C4-2B (cell line): ENCODE data around the gene CYP19A1.

ENCODE experiments used
- ZFX ChIP-seq: fragments of 450-650 bp; IDR thresholded peaks from 2 replicates; pipeline ENCODE4 v1.6.1; 2017
- TF ChIP-seq, protein P1 (sequence below): fragments of 450-650 bp; conservative IDR thresholded peaks from 2 replicates; pipeline ENCODE4 v1.5.1; 2017; ENCODE audit warnings: mild to moderate bottlenecking

DNA sequence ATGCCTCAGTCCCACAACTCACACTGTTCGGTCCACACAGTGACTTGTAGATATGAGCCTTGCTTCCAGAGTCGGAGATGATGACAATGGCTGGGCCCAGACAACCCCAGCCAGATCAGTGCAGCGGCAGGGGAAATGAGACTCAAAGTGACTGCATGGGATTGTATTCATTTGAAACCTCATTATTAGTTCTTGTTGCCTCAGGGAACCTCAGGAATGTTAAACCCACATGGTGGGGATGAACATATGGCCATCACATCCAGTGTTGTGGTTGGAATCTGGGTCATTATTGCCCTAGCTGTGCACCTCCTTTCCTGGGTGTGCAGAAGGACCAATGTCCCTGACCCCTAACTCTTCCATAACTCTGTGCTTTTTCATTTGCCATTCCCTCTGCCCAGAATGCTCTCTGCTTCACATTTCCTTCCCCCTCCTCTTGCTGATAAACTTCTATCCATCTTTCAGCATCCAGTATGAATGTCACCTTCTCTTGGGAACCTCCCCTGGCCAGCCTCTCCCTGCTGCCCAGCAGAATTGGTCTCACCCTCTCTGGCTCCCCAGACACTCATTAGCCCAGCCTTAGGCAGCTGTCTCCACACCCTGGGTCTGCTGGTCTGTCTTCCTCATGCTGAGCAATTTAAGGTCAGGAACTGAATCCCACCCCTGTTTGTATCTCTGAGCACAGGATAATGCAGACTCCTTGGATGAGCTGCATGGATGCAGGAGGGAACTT is 176.7 kb downstream of the CYP19A1 start:
- TF ChIP-seq, protein P1, sequence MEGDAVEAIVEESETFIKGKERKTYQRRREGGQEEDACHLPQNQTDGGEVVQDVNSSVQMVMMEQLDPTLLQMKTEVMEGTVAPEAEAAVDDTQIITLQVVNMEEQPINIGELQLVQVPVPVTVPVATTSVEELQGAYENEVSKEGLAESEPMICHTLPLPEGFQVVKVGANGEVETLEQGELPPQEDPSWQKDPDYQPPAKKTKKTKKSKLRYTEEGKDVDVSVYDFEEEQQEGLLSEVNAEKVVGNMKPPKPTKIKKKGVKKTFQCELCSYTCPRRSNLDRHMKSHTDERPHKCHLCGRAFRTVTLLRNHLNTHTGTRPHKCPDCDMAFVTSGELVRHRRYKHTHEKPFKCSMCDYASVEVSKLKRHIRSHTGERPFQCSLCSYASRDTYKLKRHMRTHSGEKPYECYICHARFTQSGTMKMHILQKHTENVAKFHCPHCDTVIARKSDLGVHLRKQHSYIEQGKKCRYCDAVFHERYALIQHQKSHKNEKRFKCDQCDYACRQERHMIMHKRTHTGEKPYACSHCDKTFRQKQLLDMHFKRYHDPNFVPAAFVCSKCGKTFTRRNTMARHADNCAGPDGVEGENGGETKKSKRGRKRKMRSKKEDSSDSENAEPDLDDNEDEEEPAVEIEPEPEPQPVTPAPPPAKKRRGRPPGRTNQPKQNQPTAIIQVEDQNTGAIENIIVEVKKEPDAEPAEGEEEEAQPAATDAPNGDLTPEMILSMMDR: no peak
- no peak for TF ChIP-seq ZFX
